SU-DHL-6 (cell line): ENCODE measurements around the gene LTBP1.

Experiments
- H2AFZ ChIP-seq: fragments of 200-600 bp; sonication (generic); 2 replicates; pipeline ENCODE4 v1.6.1; 2014; ENCODE audit warnings: low read depth, mild to moderate bottlenecking, moderate library complexity, mixed read lengths, antibody characterized with exemption, low read length; ENCODE audit not compliant: severe bottlenecking
- H3F3A ChIP-seq: fragments of 200-600 bp; shearing (Covaris generic); 2 replicates; pipeline ENCODE4 v1.6.0; 2016; ENCODE audit warnings: antibody characterized with exemption, mild to moderate bottlenecking; ENCODE audit not compliant: insufficient read depth
- H3K27ac ChIP-seq: fragments of 200-600 bp; sonication (generic); 2 replicates; pipeline ENCODE4 v1.5.1; 2016; ENCODE audit warnings: low read depth, mild to moderate bottlenecking, low read length, moderate library complexity, mixed read lengths
- H3K27me3 ChIP-seq: fragments of 200-600 bp; sonication (generic), shearing (Covaris generic); 2 replicates; pipeline ENCODE4 v1.6.0; 2014; ENCODE audit warnings: mild to moderate bottlenecking, low read length
- H3K36me3 ChIP-seq: fragments of 200-600 bp; sonication (generic); 2 replicates; pipeline ENCODE4 v1.6.1; 2014; ENCODE audit warnings: mild to moderate bottlenecking, low read length, mixed read lengths
- H3K4me2 ChIP-seq: fragments of 300-600, 200-600 bp; shearing (Covaris generic), sonication (generic); 2 replicates; pipeline ENCODE4 v1.6.0; 2014; ENCODE audit warnings: low read length, low read depth, mild to moderate bottlenecking; ENCODE audit not compliant: poor library complexity, severe bottlenecking
- H3K4me3 ChIP-seq: fragments of 200-600 bp; sonication (generic); 2 replicates; pipeline ENCODE4 v1.5.1; 2014; ENCODE audit warnings: antibody characterized with exemption, low read length, mild to moderate bottlenecking, mixed read lengths; ENCODE audit not compliant: insufficient read depth, poor library complexity, severe bottlenecking
- H3K79me2 ChIP-seq: fragments of 200-600 bp; sonication (generic); 2 replicates; pipeline ENCODE4 v1.6.1; 2014; ENCODE audit warnings: mild to moderate bottlenecking, low read length, moderate library complexity; ENCODE audit not compliant: insufficient read depth
- H3K9ac ChIP-seq: fragments of 200-600 bp; sonication (generic); 2 replicates; pipeline ENCODE4 v1.7.0; 2014; ENCODE audit warnings: mild to moderate bottlenecking, low read length
- H3K9me2 ChIP-seq: fragments of 200-600 bp; sonication (generic); replicated peaks from 2 replicates; pipeline ENCODE4 v1.6.1; 2014; ENCODE audit warnings: low read length; ENCODE audit not compliant: insufficient read depth
- H3K9me3 ChIP-seq: fragments of 200-600 bp; sonication (generic); 2 replicates; pipeline ENCODE4 v1.6.1; 2014; ENCODE audit warnings: low read length, mixed read lengths; ENCODE audit not compliant: insufficient read depth
- H4K20me1 ChIP-seq: fragments of 200-600 bp; sonication (generic); 2 replicates; pipeline ENCODE4 v1.6.1; 2014; ENCODE audit warnings: low read depth, mild to moderate bottlenecking, antibody characterized with exemption, low read length, moderate library complexity, mixed read lengths
- EZH2phosphoT487 ChIP-seq: fragments of 200-600 bp; sonication (generic), shearing (Covaris generic); conservative IDR thresholded peaks from 2 replicates; pipeline ENCODE4 v1.6.1; 2018; ENCODE audit warnings: mild to moderate bottlenecking, antibody characterized with exemption, low read length, moderate library complexity, mixed read lengths
- TF ChIP-seq, protein P1 (sequence below): fragments of 200-600 bp; sonication (generic); IDR thresholded peaks from one replicate; pipeline ENCODE4 v1.5.1; 2017; ENCODE audit warnings: antibody characterized with exemption, mild to moderate bottlenecking, low read length, moderate library complexity; ENCODE audit not compliant: insufficient read depth, poor library complexity, severe bottlenecking

The LTBP1 gene

DNA sequence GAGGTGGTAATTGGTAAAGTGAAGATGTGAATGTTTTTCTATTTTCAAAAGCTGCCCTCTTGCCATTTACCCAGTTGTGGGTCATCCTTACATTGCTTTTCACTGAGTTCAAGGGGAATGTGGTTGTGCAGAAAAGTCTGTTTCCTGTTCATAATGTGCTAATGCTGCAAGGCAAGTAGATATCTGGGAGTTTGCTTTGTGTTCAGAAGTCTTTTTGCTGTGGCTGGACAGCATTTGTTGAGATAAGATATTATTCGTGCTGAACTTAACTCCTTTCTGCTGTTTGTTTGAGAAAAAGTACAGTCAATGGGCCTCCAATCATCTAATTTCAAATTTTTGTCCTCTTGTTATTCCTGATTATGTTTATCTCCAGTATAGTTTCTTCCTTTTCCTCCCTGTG, 263.2 kb downstream of the LTBP1 start:
- TF ChIP-seq, protein P1, sequence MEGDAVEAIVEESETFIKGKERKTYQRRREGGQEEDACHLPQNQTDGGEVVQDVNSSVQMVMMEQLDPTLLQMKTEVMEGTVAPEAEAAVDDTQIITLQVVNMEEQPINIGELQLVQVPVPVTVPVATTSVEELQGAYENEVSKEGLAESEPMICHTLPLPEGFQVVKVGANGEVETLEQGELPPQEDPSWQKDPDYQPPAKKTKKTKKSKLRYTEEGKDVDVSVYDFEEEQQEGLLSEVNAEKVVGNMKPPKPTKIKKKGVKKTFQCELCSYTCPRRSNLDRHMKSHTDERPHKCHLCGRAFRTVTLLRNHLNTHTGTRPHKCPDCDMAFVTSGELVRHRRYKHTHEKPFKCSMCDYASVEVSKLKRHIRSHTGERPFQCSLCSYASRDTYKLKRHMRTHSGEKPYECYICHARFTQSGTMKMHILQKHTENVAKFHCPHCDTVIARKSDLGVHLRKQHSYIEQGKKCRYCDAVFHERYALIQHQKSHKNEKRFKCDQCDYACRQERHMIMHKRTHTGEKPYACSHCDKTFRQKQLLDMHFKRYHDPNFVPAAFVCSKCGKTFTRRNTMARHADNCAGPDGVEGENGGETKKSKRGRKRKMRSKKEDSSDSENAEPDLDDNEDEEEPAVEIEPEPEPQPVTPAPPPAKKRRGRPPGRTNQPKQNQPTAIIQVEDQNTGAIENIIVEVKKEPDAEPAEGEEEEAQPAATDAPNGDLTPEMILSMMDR: no peak
- no peak for TF ChIP-seq EZH2phosphoT487
- Histone ChIP-seq H3K9ac (no peak overlapping the region), H3K4me2 (no peak overlapping the region), H3K27ac (no peak overlapping the region), H3K36me3 (peaks cover 21% of the 10 kb centered on the region; the same call in 1 of the 2 replicates), H3K27me3 (no peaks in the 10 kb centered on the region), H3K9me3 (no peaks in the 10 kb centered on the region), H3F3A (peaks cover 7% of the 10 kb centered on the region; the same call in 1 of the 2 replicates), H3K79me2 (0 out of 2 replicates have a peak, but pooled peaks cover 3% of the 10 kb centered on the region), H4K20me1 (no peaks in the 10 kb centered on the region), H3K4me3 (no peak overlapping the region), H3K9me2 (no peaks in the 10 kb centered on the region), H2AFZ (no peak overlapping the region)

DNA sequence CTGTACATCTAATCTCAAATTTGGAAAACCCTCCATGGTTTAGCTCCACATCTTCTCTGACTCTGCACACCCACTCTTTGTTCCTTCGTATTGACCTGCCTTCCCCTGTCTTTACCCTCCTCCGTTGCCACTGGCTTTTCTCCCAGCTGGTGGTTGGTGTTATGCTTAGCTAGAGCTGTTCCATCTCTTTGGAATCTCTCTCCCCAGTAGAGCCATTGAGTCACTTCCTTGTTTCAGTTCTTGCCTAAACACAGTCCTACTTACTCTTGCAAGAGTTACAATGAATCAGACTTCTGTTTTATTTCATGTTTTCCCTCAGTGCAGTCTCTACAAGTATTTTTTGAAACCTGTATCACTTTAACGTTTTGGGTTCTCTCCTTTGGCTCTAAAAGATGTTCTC, 263.9 kb downstream of the LTBP1 start:
- H3K9ac ChIP-seq: no peak overlapping the region
- 0 out of 2 replicates have a peak, but pooled peaks cover 3% of the 10 kb centered on the region for H3K79me2 ChIP-seq
- H3K27me3 ChIP-seq: no peaks in the 10 kb centered on the region
- 0 out of 2 replicates have a peak, but pooled peaks cover 16% of the 10 kb centered on the region for H3K36me3 ChIP-seq
- TF ChIP-seq, protein P1: no peak
- no peak for TF ChIP-seq EZH2phosphoT487
- H2AFZ ChIP-seq: no peak overlapping the region
- H3K27ac ChIP-seq: no peak overlapping the region
- no peak overlapping the region for H3K4me2 ChIP-seq
- no peaks in the 10 kb centered on the region for H3K9me2 ChIP-seq
- H3F3A ChIP-seq: peaks cover 7% of the 10 kb centered on the region; the same call in 1 of the 2 replicates
- no peaks in the 10 kb centered on the region for H4K20me1 ChIP-seq
- H3K9me3 ChIP-seq: no peaks in the 10 kb centered on the region
- H3K4me3 ChIP-seq: no peak overlapping the region

DNA sequence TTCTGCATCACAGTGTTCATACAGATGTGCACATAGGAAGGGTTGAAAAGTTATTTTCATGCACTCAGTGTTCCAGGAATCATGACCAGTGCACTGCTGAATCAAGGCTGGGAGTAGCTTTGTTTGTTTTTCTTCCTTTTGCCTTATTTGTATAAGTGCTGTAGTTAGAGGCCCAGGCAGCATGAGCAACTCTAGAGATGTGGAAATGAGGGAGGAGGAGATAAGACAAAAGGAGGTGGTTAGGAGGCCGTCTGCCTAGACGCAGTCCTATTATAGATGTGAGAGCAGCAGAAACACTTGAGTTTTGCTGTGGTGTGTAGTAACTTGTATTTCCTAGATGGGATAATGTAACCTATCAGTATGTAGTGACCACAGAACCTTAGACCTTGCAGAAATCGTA, 265.4 kb downstream of the LTBP1 start:
- Histone ChIP-seq H3K4me2 (no peak overlapping the region), H3K9ac (no peak overlapping the region), H3K4me3 (no peak overlapping the region), H3K79me2 (peaks cover 3% of the 10 kb centered on the region; the same call in 1 of the 2 replicates), H3K9me3 (no peaks in the 10 kb centered on the region), H3K9me2 (no peaks in the 10 kb centered on the region), H3F3A (peaks cover 4% of the 10 kb centered on the region; the same call in 1 of the 2 replicates), H3K36me3 (0 out of 2 replicates have a peak, but pooled peaks cover 5% of the 10 kb centered on the region), H3K27ac (peak overlapping the region; percentile 9; the same call in 1 of the 2 replicates), H3K27me3 (no peaks in the 10 kb centered on the region), H4K20me1 (no peaks in the 10 kb centered on the region), H2AFZ (no peak overlapping the region)
- TF ChIP-seq, protein P1: no peak
- TF ChIP-seq EZH2phosphoT487: no peak
